Osteoblast (primary cell): ENCODE results near the gene STX8. TPM values are rescaled to one million over a fixed set of nuclear protein-coding genes. Genes with fewer than 3 reads are reported as not detected.

ENCODE experiments used
- DNase-seq: peaks from one replicate; pipeline ENCODE4 v3.0.0; 2011; ENCODE audit warnings: low spot score, mixed read lengths; ENCODE audit not compliant: insufficient read length; ENCODE audit errors: missing footprints
- H2AFZ ChIP-seq: 2 replicates; pipeline ENCODE4 v1.6.0; 2011; ENCODE audit warnings: mild to moderate bottlenecking, low read length
- H3K27ac ChIP-seq: 2 replicates; pipeline ENCODE4 v1.5.1; 2011; ENCODE audit warnings: mild to moderate bottlenecking, low read depth, low read length, moderate library complexity
- H3K27me3 ChIP-seq: 2 replicates; pipeline ENCODE4 v1.6.0; 2012; ENCODE audit warnings: mild to moderate bottlenecking, control low read depth, inconsistent platforms, low read length, moderate library complexity; ENCODE audit not compliant: insufficient read depth
- H3K36me3 ChIP-seq: 2 replicates; pipeline ENCODE4 v1.5.1; 2011; ENCODE audit warnings: mild to moderate bottlenecking, low read length, control low read depth, moderate library complexity; ENCODE audit not compliant: insufficient read depth
- H3K4me1 ChIP-seq: 2 replicates; pipeline ENCODE4 v1.5.1; 2011; ENCODE audit warnings: mild to moderate bottlenecking, low read length, control low read depth, moderate library complexity; ENCODE audit not compliant: insufficient read depth
- H3K4me2 ChIP-seq: 2 replicates; pipeline ENCODE4 v1.6.0; 2011; ENCODE audit warnings: mild to moderate bottlenecking, low read length; ENCODE audit not compliant: insufficient read depth
- H3K4me3 ChIP-seq: fragments of 200-600 bp; sonication (generic); 3 replicates; pipeline ENCODE4 v1.5.1; 2012; ENCODE audit warnings: mild to moderate bottlenecking, low read length, inconsistent platforms; ENCODE audit not compliant: insufficient read depth
- H3K79me2 ChIP-seq: 2 replicates; pipeline ENCODE4 v1.6.0; 2012; ENCODE audit warnings: mild to moderate bottlenecking, low read length, control low read depth, inconsistent platforms; ENCODE audit not compliant: insufficient read depth
- H3K9me3 ChIP-seq: 2 replicates; pipeline ENCODE4 v1.5.1; 2011; ENCODE audit warnings: low read depth, low read length, control low read depth
- H4K20me1 ChIP-seq: 2 replicates; pipeline ENCODE4 v1.6.0; 2012; ENCODE audit warnings: mild to moderate bottlenecking, low read length, control low read depth; ENCODE audit not compliant: insufficient read depth
- CTCF ChIP-seq: IDR thresholded peaks from 2 replicates; pipeline ENCODE4 v1.5.1; 2011; ENCODE audit warnings: mild to moderate bottlenecking, low read depth, low read length, moderate library complexity; ENCODE audit errors: extremely low read depth
- total RNA-seq: library from RNA; depleted of rRNA; stranded (reverse); fragments of >200 nt; gene quantifications from 2 replicates; pipeline ENCODE4 v1.2.3, GENCODE V29; 2012

The STX8 gene
- total RNA-seq, 1 donor = 72.7 TPM

- DNase-seq = peak; percentile 66
- Histone ChIP-seq H3K79me2 (no peaks in the 10 kb centered on the region), H3K4me3 (no peak overlapping the region), H3K36me3 (no peaks in the 10 kb centered on the region), H3K4me2 (no peak overlapping the region), H4K20me1 (no peaks in the 10 kb centered on the region), H3K9me3 (no peaks in the 10 kb centered on the region), H3K27me3 (no peaks in the 10 kb centered on the region), H3K27ac (no peak overlapping the region), H3K4me1 (peaks cover 5% of the 10 kb centered on the region), H2AFZ (no peak overlapping the region)
- TF ChIP-seq CTCF = peak; percentile 38
Measured at GRCh38 chr17:9402590-9403199, 172.9 kb downstream of the STX8 start.

GRCh38 chr17:9401434-9401833, 174.2 kb downstream of the STX8 start:
- Histone ChIP-seq H2AFZ (no peak overlapping the region), H3K79me2 (no peaks in the 10 kb centered on the region), H3K27ac (no peak overlapping the region), H3K4me3 (no peak overlapping the region), H3K27me3 (no peaks in the 10 kb centered on the region), H3K4me2 (no peak overlapping the region), H4K20me1 (no peaks in the 10 kb centered on the region), H3K36me3 (no peaks in the 10 kb centered on the region), H3K9me3 (no peaks in the 10 kb centered on the region), H3K4me1 (peaks cover 5% of the 10 kb centered on the region)
- TF ChIP-seq CTCF = no peak
- peak; percentile 82 for DNase-seq

- no peaks in the 10 kb centered on the region for H3K27me3 ChIP-seq
- no peaks in the 10 kb centered on the region for H3K9me3 ChIP-seq
- H2AFZ ChIP-seq = no peak overlapping the region
- TF ChIP-seq CTCF = no peak
- H3K79me2 ChIP-seq = no peaks in the 10 kb centered on the region
- no peaks in the 10 kb centered on the region for H4K20me1 ChIP-seq
- peaks cover 2% of the 10 kb centered on the region for H3K4me1 ChIP-seq
- H3K4me2 ChIP-seq = no peak overlapping the region
- peak; percentile 84 for DNase-seq
- H3K36me3 ChIP-seq = no peaks in the 10 kb centered on the region
- H3K27ac ChIP-seq = peak overlapping the region; percentile 15
- no peak overlapping the region for H3K4me3 ChIP-seq
Measured at GRCh38 chr17:9389111-9389527, 186.5 kb downstream of the STX8 start.

- H3K4me2 ChIP-seq = no peak overlapping the region
- H2AFZ ChIP-seq = no peak overlapping the region
- TF ChIP-seq CTCF = no peak
- H3K4me3 ChIP-seq = no peak overlapping the region
- H3K79me2 ChIP-seq = no peaks in the 10 kb centered on the region
- no peaks in the 10 kb centered on the region for H3K27me3 ChIP-seq
- no peaks in the 10 kb centered on the region for H3K36me3 ChIP-seq
- H3K4me1 ChIP-seq = peaks cover 6% of the 10 kb centered on the region
- DNase-seq = peak; percentile 73
- no peak overlapping the region for H3K27ac ChIP-seq
- no peaks in the 10 kb centered on the region for H3K9me3 ChIP-seq
- H4K20me1 ChIP-seq = no peaks in the 10 kb centered on the region
Measured at GRCh38 chr17:9386401-9386800, 189.2 kb downstream of the STX8 start.
